Activated naive CD8-positive, alpha-beta T cell treated with anti-CD3 and anti-CD28 coated beads, Interleukin-2, amount 50 U/mL, for 16 hours (primary cell): ENCODE results near the gene PIAS3.

Experiments
- DNase-seq: peaks from one replicate; pipeline ENCODE4 v3.0.0-alpha.2; 2020; ENCODE audit warnings: low read depth, low spot score

The PIAS3 gene

DNA sequence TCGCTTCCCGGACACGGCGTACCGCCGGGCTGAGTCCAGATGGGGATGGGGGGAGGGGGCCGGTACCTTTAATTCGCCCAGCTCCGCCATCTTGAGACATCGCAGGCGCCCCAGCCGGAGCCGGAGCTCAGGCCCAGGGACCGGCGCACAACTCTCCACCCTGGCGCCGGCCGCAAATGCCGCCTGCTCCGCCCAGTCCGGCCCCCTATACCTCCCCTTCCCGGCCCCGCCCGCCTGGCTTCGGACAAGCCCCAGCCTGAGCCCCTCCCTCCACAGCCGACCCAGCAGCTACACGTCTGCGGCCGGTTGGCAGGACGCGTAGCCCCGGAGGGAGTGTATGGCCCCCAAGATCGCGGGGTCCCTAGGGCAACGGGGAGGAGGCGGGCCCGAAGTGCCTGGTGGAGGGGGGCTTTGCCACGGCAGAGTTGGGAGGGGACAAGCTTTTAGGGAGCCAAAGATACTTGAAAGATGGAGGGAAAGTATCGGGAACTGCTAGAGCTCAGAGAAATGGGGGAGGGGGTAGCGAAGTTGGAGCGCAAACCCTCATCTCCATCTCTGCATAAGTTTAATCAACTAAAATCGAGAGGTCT, at the start of gene PIAS3:
PIAS3 (minus strand) TSS at position 181 of the 590 bp plus-strand sequence; CDS start at position 90, 91 bp downstream.
- DNase-seq = peak; percentile 51

DNA sequence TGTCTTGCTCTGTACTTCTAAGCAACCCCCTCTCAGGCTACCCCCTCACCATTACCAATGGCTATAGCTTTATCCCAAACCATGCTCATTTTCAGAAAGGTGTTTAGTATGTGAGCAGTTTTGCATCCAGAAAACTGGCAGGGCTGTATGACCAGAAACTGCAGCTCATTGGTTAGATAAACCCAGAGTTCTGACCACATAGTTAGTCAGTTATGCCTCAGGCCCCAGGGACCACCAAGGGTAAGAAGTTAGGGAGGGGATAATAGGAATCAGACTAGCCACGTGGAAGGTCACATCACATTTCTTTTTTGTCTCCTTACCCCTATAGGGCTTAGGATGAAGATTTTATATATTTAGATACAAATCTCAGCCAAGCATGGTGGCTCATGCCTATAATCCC, 49.8 kb upstream of the PIAS3 start:
- no peak for DNase-seq

DNA sequence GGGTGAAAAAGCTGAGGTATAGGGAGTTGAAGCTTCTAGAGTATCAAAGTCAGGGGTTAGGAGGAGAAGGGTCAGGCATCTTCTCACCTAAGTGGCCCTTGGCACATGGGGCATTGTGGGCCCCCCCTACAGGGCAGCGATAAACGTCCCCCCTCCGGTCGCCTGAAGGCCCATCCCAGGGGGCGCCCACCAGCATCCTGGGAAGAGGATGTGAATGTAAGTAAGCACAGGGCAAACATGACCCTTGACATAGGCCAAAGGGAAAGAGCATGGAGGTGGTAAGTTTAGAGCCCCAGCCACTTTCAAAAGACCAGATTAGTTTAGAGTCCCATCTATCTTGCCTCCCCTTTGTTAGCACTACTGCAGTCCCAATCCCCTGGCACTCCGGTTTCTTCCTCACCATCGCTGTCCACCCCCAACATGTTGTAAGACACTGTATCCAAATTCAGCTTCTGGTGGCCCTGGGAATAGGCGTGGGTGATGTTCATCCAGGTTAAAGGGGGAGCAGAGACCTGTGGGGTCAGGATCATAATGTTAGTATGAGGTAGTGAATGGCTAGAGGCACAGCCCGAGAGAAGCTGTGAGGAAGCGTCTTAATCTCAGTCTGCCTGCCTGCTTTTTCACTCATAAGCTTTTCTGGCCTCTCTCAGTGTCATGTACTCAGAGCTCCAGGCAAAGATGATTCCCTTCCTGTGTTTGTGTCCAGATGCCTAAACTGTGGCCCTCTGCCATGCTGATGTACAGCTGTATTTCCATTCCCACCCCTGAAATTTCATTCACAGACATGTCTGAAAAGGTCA, 48.3 kb upstream of the PIAS3 start:
- DNase-seq = no peak

DNA sequence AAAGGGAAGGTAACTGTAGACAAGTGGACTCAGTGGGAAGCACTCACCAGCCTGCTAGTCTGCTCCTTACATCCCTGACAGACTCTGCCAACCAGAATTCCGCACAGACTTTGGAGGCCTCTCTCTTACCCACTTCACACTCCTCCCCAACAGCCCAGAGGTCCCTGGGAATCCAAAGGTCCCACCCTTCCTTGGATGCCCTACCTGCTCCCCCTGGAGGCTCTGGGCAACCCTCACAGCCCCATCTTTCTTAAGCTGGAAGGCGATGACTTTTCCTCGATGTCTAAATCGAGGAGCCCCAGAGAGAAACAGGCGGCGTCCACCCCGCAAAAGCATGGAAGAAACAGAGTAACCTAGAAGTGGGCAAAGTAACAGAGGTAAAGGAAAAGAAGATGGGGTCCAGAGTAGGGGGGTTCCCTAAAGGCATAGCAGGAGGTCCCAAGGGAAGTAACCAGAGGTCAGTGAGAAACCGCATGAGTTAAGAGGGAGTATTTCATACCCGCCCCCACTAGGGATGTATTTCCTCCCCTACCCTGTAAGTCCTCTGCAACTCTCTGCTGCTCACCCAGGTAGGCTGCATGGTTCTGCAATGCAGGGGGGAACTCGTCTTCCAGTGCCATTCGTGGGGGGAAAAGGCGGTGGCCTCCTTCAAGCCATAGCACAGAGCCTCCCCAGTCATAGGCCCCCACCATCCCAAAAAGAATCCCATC, 42.6 kb upstream of the PIAS3 start:
- no peak for DNase-seq

DNA sequence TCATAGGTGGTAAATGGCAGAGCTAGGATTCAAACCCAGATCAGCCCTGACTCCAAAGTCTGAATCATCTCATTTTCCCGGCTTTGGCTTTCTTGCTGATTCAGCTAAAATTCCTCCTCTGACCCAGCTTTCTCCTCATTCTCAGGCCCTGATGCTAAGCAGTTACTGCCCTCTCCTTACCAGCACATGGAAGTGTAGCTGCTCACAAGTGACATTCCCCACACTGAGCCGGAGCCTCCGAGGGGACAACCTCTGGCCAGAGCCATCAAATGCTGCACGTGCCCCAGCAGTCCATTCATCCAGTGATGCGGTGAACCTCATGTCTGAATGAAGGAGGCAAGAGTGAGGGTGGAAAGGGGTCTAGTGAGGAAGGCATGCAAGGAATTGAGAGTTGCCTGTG, 39.9 kb upstream of the PIAS3 start:
- DNase-seq = no peak

DNA sequence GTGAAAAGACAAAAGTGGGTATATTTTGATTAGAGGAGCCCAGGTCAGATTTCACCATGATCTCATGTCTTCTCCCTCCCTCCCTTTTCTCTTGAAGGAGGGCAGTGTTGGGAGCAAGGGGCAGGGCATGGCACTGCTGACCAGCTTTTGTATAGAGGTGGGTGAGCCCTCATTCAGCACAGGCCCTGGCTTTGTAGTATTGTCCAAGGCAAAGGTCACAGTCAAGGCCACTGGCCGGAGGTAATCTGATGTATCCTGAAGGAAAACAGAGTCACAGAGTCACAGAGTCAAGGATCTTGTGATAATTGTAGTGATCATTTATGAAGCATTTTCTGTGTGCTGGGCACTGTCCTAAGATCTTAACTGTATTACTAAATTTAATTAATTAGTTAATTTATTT, 39.1 kb upstream of the PIAS3 start:
- DNase-seq = no peak

DNA sequence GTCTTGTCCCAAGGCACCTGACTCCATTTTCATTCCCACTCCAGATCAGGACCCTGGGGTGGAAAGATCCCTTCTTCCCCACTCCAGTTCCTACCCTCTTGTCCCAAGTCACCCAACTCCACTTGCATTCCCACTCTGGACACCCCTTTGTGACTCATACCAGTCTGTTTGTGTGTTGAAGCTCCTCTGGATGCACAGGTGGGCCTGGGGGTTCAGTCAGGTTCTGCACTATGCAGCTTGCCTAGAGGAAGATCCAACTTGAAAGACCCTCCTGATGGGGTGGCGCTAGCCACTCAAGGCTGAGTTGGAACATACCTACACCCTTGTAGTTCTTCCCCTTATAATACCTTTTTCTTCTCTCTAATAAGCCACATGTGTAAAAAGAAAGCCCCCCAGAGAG, 36.6 kb upstream of the PIAS3 start:
- DNase-seq = no peak

DNA sequence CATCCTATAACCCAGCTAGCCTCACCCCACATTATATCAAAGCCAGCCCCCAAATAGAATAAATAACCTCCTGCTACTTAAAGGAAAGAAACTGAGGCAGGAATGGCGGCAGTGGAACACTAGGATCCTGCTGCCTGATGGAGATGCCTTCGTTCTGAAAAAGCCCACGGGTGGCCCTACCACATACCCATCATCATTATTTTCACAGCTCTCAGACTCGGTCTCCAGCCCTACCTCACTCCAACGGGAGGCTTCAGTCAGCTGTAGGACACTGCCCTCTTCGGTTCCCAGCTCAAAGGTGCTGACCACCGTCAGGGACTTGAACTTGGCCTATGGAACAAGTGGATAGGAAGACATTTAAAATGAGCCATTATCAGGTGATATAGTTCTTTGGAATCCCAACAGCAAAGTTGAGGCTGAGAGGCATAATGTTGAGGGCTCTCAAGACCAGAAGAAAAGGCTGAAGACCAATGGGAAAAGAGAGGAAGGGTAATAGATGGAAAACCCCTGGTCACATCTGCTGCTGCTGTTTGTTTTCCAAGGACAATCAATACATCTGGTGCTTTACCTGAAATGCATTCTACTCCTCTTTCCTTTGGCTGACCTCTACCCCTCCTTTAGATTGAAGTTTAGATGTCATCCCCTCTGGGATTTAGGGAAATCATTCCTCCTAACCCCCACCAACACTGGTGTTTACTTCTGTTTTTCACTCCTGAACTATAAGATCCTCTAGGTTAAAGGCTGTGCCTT, 34.6 kb upstream of the PIAS3 start:
- DNase-seq = no peak

DNA sequence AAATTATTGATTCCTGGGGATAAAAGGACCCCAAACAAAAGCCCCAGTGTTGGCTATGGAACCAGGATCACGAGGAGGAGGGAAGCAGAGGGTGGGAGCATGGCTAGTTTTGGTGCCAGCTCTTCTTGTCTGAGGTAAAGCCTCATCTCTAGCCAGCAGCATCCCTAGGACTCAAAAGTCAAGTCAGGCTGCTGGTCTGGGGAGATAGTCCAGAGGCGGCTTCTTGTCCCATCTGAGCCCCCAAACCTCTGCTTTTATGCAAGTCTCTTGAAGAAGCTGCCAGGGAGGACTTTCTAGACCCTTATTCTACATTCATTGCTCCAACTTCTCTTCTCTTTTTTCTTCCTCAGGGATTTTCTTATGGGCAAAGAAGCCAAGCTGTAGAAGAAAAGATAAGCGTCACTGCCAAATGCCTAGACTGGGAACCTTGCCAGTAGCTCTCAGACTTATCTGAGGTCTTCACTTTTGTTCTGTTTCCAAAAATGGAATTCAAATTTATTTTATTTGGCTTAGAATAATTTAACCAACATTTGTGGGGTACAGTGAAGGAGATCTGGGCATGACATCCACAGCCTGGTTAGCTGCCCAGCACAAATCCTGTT, 33.7 kb upstream of the PIAS3 start:
- no peak for DNase-seq

DNA sequence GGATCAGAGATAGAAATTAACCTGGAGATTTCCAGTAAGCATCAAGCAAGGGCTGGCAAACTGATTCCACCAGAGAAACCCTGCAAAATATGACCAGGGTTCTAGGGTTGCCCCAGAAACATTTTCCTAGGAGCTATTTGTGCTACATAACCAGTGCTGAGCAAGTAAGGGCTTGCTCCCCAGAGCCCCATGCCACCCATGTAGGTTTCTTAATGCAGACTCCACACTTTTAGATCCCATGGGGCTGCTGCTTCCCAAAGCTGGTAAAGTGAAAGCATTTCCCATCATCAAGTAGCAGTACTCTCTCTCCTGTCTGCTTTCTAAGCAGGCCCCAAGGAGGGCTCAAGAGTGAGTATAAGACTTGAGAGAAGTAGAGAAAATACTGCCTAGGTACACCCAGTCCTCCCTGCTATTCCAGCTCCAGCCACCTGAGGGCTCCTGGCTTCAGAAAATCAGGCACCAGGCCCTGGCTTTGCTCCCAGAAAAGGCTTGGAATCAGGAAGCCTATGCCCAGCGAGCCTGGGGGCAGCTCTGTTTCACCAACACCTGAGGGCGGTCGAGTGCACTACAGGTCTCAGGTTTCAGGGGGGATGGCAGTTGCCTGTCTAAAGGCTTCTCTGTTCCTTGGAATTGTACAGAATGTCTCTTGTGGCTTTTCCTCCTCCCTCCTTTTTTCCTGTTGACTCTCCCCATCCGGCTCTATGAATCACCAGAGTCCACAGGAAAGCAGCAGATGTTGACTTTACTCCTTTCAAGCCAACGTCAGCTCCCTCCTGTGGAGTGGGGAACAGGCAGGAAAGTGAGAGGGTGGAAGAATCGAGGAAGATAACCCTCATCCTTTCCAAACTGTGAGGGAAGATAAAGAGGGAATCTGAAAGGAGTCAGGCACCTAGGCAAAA, 33.0 kb upstream of the PIAS3 start:
- DNase-seq = peak; percentile 4

DNA sequence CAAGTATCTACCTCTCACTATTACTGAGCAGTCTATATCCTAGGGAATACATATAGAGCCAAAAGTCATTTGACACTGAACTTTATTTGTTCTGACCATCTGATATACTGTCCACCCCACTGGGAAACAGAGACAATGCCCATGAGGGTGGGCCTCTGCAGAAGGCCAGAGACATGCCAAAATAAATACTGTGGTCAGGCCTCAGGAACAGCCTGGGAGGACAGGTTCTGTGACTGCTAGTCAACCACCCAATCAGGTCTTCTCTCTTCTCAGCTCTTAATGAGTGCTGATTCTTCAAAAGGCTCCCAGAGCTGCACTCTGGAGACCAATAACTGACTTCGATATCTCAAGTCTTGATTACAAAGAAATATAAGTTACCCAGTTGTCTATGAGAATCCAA, 32.3 kb upstream of the PIAS3 start:
- DNase-seq = no peak

DNA sequence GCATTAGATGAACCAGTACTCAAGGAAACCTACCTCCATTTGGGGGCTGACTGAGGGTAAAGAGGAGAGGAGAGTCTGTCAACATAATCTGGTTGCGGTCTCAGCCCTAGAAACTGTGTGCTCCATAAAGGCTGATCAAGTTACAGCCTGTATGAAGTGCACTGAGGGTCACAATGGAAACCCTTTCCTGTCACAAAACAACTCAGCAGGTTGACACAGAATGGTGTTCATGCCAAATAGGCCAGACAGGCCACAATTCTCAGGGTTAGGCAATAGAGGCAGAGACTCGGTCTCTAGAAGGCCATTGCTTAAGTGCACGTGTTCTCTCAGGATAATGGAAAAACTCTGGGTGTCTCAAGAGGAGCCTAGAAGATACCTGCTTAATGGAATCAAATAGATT, 30.8 kb upstream of the PIAS3 start:
- no peak for DNase-seq

DNA sequence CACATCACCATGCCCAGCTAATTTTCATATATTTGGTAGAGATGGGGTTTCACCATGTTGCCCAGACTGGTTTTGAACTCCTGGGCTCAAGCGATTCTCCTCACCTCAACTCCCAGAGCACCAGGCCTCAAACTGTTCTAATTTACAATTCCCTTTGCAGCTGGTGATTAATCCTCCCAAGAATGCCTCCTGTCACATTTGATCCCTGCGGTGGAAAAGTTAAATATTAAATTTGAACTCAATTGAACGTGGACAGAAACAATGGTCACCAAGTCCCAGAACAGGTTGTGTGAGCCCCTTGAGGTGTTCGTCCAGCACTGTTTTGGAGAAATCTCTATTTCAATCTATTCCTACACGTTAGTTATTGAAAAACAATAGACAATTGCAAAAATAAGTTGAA, 28.8 kb upstream of the PIAS3 start:
- no peak for DNase-seq

DNA sequence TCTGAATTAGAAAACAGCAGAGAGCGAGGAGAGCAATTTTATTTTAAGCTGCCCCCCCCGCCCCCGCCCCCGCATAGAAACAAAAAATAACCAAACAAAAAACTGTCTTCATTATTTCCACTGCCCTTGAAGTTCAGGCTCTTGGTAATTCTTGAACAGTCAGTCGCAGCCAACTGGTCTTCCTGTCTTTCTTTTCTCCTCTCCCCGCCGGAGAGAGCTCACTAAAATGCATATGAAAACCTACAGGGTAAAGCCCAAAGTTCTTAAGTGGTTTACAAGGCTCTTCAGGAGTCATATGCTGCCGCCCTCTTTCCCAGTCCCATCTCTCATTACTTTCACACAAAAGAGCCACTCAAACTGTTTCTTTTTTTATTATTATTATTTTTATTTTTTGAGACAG, 27.9 kb upstream of the PIAS3 start:
- DNase-seq = no peak

DNA sequence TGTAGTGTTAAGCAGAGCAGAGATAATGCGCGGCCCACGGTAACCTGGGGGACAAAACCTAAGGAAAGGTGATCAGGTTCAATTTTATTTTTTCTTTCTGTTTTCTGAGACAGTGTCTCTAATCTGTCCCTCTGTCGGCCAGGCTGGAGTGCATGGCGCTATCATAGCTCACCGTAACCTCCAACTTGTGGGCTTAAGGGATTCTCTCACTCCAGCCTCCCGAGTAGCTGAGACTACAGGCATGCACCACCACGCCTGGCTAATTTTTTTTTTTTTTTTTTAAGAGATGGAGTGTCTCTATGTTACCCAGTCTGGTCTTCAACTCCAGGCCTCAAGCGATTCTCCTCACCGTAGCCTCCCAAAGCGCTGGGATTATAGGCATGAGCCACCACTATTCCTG, 27.5 kb upstream of the PIAS3 start:
- DNase-seq = no peak

DNA sequence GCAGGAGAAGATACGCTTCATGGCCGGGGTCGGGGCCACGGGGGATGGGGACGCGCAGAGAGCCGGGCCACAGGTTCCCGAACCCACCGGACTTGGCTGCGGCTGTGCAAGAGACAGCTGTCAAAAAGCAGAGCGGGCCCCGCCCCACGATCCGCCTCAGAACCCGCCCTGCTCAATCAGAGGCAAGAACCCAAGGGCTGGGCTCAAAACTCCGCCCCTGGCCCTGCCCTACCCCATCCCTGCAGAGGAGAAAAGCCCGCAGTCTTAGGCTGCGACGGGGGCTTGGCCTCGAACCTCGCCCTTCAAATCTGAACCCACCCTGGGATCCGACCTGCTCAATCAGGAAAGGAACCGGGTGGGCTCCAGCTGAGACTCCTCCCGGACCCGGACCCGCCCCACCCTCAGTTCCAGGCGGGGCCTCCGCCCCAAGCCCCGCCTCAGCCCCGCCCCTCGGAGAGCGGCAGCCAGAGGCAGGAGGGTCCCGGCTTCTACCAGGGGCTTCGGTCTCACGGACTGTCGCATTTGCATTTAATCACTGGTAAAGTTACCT, 26.9 kb upstream of the PIAS3 start, which contains the start of gene ANKRD35:
ANKRD35 (minus strand) TSS at position 129 of the 550 bp plus-strand sequence; CDS start at position 21, 108 bp downstream.
- peak; percentile 91 for DNase-seq

DNA sequence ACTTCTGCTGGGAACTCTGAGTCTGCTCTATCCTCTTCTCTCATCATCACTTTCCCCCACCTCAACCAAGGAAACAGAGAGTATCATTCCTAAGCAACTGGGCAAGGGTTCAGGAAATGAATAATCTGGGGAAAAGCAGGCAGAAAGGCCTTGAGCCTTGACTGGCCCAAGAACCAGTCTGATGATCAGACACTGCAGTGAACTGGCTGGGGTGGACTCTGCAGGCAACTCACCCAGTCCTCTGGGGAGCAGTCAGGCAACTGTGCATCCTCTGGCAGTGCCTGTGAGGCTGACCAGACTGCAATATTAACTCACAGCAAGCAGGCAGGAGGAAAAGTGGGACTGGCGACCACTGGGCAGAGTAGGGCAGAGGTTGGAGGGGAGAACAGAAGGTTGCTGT, 25.8 kb upstream of the PIAS3 start:
- DNase-seq = no peak

DNA sequence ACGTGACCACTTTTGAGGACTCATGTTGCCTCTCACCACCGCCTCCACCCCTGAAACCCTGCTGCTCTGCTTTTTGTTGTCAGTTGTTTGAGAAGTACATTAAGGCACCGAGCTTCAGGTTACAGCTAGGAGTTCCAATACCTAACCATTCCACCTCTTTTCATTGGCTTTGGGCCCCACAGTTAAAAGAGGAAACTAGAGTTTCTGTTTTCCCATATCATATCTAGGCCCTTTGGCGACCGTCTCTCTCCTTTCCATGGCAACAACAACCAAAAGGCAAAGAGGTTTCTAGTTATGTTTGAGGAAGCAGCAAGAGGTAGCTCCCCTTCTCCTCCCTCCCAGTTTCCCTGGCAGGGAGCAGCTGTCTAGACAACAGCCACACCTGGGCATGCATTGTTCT, 20.9 kb upstream of the PIAS3 start:
- no peak for DNase-seq

DNA sequence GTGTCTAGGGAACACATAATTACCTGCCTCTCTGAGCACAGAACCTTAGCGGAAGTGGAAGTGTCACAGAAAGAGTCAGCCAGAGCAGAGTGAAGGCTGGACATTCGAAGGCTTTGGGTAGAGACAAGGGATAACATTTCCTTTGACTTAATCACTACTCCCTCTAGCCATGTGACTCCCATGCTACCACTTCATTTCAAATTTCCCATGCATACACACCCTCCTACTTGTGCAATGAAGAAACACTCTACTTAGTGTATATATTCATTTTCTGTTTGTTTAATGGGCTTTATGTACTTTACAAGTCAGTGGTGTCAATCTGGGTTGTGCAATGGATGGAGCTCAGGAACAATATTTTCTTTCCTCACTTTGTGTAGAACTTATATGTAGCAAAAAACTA, 19.8 kb upstream of the PIAS3 start:
- no peak for DNase-seq

DNA sequence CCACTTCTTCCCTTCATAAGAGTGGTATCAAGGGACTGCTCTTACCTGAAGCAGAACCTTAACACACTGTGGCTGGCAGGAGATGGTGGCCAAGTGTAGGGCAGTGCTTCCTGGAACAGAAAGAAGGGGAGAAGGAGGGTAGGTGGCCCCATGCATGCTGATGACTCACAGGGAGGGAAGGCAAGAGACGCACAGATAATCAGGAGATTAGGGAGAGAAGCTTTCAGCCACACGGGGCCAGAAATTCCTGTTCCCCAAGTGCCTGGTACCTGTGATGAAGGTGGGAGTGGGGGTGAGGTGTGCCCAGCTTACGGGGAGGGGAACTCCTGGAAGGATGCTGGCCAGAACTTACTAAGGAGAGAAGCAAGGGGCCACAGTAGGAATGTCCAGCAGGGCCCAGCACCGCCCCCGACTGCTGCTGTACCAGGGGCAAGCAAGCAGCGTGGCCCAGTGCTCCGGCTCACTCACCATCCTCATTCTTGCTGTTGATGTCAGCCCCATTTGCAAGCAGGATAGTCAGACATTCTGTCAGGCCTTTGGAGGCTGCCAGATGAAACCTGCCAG, 19.1 kb upstream of the PIAS3 start:
- no peak for DNase-seq
